HG03457 (cell line): ENCODE results near the gene TACC3.

ENCODE experiments used
- ATAC-seq: cut with Tn5 transposase; IDR thresholded peaks from one replicate; pipeline ENCODE4 v1.9.1; 2021; ENCODE audit warnings: moderate number of reproducible peaks; ENCODE audit not compliant: unreplicated experiment

Gene TACC3

DNA sequence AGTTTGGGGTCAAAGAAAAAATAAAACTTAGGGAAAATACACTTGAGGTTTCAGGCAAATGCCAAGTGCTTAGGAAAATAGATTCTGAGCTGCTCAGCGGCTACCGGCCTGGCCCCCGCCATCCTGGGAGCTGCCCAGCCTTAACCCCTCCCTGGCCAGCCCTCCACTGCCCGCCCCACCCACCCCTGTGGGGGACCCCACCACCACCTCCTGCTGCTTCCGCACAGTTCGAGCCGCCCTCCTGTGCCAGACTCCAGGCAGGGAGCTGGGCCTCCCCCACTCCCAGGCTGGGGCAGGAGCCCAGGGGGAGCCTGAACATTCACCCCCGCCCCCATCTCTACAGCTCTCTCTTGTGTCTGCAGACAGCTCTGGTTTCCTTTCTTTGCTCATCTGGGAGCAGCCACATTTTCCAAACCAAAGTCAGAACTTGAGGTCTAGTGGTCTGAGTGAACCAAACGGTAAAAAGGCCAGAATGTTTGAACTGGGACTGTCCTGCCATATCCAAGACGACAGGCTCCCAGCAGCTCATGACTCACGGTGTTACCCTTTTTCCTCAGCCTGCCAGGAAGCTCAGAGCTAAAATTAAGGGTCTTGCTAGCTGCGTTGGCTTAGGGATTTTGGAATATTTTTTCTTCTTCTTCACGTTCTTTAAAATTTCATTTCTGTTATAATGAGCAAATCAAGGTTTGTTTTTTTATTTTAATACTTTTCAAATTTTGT lies 67.1 kb downstream of the TACC3 start:
- no peak for ATAC-seq

DNA sequence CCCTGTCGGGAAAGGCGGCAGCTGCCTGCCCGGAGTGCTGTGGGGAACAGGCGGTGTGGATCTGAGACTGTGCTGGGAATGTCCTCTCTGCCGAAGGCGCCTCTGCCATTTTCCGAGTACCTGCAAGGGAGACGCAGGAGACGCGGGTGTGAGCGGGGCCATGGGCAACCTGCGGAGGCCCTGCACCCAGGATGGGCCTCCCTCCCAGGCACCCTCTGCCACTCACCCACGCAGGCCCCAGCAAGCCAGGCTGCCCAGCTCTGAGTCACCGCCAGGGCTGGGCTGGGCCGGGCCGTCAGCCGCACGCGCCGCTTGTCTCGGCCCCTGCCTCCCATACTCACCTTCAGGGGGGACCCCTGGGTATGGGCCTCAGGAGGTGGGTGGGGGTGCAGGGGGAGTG lies 68.2 kb downstream of the TACC3 start:
- ATAC-seq = no peak

DNA sequence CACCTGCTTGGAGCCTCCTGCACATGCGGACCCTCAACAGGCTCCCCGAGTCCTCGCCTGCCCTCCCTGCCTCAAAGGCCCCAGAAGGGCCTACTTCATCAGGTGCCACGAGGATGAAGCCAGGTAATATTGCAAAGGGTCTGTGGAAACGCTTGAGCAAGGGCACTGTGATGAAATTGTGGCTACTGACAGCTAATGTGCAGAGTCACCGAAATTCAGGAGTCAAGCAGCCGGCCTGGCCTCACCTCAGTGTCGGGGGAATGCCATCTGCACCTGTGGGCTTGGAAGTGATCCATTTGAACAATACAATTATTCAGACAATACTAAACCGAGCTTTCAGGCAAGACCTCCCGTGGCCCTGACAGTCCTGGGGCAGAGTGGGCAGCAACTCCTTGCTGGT lies 68.7 kb downstream of the TACC3 start:
- ATAC-seq = no peak

DNA sequence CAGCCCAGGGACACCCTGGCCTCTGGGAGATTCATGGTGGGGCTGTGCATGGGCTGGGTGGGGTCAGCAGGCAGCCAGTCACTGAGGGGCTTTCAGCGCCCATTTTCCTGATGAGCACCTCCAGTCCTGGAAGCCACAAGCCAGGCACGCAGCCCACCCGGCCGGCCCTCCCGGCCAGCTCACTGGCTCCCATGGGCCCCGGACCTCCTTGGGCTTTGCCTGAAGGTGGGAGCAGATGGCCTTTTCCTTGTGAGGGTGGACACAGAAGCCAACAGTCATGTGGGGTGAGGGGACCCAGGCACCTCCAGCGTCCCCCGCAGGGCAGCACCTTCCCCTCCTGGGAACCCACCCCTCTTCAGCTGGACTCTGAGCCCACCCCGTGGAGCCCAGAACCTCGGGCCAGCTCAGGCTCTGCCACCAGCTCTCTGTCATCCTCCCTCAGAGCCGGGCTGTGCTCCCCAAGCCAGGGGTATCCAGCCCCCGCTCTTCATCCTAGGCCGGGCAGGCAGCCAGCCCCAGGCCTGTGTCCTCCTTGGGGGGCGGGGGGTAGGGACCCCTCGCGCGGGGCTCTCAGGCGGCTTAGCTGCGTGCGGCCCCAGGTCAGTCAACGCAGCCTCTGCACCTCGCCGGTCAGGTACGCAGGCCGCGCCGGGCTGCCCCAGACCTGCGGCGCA lies 71.0 kb downstream of the TACC3 start:
- ATAC-seq = no peak

DNA sequence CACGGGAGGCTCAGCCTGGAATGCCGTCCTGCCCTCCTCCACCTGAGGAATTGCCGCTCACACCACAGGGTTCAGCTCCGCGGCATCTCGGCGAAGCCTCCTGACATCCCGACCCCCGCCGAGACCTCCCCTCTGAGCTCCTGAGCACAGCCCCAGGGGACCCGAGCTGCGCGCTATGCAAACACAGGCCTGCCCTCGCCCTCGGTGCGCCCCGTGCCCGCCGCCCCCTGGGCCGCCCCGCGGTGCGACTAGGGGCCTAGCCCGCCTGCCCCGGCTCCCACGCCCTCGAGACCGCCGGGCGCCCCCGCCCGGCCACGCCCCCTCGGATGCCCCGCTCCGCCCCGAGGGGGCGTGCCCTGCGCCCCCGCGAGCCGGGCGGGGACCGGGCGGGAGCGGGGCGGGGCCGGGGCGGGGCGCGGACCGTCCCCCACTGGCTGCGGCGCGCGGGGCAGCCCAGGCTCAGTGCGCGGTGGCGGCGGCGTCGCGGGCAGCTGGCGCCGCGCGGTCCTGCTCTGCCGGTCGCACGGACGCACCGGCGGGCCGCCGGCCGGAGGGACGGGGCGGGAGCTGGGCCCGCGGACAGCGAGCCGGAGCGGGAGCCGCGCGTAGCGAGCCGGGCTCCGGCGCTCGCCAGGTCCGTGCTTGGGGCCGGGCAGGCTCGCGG lies 71.6 kb downstream of the TACC3 start, which contains the start of gene FGFR3:
Gene FGFR3, plus strand, starts transcription at position 462 of the 664 bp plus-strand sequence. CDS start 642 bp downstream, outside the sequence.
- ATAC-seq = no peak

DNA sequence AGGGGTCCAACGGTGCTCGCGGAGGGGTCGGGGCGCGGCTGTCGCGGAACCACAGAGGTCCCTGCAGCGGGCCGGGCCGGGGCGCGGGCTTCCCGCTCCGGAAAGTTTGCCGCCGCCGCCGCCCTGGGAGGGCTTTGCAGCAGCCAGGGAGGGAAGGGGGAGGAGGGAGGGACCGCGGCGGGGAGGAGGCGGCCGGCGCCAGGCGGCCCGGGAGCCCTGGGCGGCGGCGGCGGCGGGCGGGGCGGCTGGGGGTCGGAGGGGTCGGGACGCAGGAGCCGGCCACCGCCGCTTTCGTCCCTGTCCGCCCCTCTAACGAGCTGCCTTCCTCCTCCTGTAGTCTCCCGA lies 72.1 kb downstream of the TACC3 start:
- no peak for ATAC-seq

DNA sequence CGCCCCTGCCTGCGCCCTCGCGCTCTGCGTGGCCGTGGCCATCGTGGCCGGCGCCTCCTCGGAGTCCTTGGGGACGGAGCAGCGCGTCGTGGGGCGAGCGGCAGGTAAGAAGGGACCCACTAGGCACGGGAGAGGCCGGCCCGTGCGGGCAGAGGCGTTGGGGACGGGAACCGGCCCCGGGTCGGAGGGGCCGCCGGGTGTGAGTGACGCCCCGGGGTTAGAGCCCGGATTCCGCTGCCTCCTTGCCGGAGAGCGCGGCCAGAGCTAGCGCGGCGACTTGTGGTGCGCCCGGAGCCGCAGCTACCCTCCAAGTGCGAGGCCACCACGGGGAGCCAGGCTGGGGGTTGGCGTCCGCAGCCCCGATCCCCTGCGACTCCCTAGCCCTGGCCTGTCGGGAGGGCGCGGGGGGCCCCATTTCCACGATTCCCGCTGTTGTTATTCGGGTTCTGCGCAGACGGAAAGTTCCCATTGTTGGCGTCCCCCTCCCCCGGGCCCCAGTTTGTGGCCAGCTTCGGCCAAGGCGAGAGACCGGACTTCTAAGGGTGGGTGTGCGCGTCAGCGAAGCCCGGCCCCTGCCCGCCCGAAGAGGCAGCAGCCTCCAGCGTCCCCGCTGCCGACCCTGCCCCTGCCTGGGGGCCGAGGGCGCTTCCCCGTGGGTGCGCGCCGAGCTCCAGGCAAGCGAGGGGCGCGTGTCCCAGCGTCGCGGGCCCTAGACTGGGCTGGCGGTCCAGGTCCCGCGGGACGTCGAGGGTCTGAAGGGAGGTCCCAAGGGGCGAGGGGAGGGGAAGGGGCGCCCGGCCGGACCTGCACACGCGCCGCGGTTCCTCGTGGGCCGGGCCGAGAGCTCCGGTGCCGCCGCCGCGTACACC lies 72.9 kb downstream of the TACC3 start:
- ATAC-seq = no peak
